ENCODE data around the gene BMP8B. TPM values are rescaled to one million over a fixed set of nuclear protein-coding genes. Genes with fewer than 3 reads are reported as not detected.
"Not testable (repeated sequence)": the region's sequence is repeated elsewhere in the genome, so short reads cannot be mapped to it uniquely, and the experiment has no call there.

Gene BMP8B
- total and polyA plus RNA-seq, 2 experiments from 2014 or later, result 3.1 to 7.6 TPM

DNA sequence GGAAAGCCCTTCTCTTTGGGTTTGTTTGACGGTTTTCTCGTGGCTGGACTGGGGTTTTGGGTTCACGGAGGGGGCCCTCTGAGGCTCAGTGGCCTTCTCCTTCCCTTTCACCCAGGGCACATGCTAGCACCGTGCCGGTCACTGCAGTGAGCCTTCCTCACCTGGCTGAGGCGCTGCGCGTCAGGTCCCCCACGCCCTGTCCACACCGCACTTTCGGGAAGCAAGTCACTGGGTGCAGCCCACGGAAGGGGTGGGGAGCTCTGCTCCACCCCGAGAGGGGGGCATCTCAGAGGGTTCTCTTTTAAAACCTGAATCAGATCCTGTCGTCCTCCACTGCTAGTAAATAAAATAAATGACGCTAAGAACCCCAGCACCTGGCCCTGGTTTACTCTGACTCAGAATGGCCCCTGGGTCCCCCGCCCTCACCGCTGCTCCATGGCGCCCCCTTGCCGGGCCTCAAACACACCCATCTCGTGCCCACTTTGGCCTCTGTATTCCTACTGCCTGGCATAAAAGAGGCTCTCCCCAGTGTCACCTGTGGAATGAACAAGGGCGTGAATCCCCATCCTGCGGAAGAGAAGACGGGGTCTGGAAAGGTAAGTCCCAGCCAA lies 15.2 kb downstream of the BMP8B start:
- DNase-seq (ENCODE audit: low spot score); H3K4me2 ChIP-seq; H3K9me3 ChIP-seq (ENCODE audit: low read depth); H3K36me3 ChIP-seq (replicated peaks; ENCODE audit: insufficient read depth, low read depth); H2AFZ ChIP-seq; H4K20me1 ChIP-seq (ENCODE audit: insufficient read depth, poor library complexity, severe bottlenecking); H3K79me2 ChIP-seq; H3K27ac ChIP-seq; H3K9me2 ChIP-seq (replicated peaks; ENCODE audit: insufficient read depth); H3K4me3 ChIP-seq; H3K4me1 ChIP-seq (ENCODE audit: insufficient read depth); H3K27me3 ChIP-seq: not testable (repeated sequence)
- WGBS (ENCODE audit: low lambda C conversion rate, missing lambda C conversion rate), result no CpG with 5 or more reads among the region's 23 CpGs

- not testable (repeated sequence) for H3K36me3 ChIP-seq (replicated peaks; ENCODE audit: insufficient read depth, low read depth); H3K9me3 ChIP-seq (ENCODE audit: low read depth); H4K20me1 ChIP-seq (ENCODE audit: insufficient read depth, poor library complexity, severe bottlenecking); H3K27me3 ChIP-seq; H2AFZ ChIP-seq; H3K4me1 ChIP-seq (ENCODE audit: insufficient read depth); DNase-seq (ENCODE audit: low spot score); H3K4me3 ChIP-seq; H3K27ac ChIP-seq; H3K9me2 ChIP-seq (replicated peaks; ENCODE audit: insufficient read depth); H3K79me2 ChIP-seq
- WGBS (ENCODE audit: low lambda C conversion rate, missing lambda C conversion rate), result 1% methylated on average over 16 of the region's 57 CpGs
- H3K4me2 ChIP-seq, result peak within 1 kb of the TSS; percentile 65
Measured at GRCh38 chr1:39771022-39771532, 17.6 kb downstream of the BMP8B start, which contains the start of gene OXCT2. Gene OXCT2, minus strand, starts transcription at chr1:39771348. Its CDS starts 93 bp downstream, at chr1:39771255.

GRCh38 chr1:39770100-39771021 lies 18.3 kb downstream of the BMP8B start:
- not testable (repeated sequence) for H2AFZ ChIP-seq

DNA sequence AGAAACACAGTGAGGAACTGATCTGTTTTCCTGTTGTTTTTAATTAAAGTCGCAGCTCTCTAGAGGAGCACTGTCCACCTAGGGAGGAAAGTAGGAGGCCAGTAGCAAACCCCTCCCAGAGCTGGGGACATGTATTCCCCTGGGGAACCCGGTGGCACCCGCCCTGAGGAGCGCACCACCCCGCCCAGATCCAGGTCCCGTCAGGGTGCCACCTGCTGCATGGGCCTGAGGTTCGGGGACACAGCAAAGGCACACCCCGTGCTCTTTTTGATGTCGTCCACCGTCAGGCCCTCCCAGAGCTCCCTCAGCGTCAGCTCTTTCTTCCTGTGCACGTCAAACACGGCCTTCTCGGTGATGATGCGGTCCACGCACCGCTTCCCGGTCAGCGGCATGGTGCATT lies 19.2 kb downstream of the BMP8B start:
- not testable (repeated sequence) for H3K79me2 ChIP-seq; H3K4me2 ChIP-seq; H3K9me2 ChIP-seq (replicated peaks; ENCODE audit: insufficient read depth); H3K27ac ChIP-seq; H3K9me3 ChIP-seq (ENCODE audit: low read depth); H3K4me1 ChIP-seq (ENCODE audit: insufficient read depth); H3K4me3 ChIP-seq; H4K20me1 ChIP-seq (ENCODE audit: insufficient read depth, poor library complexity, severe bottlenecking); DNase-seq (ENCODE audit: low spot score); H3K27me3 ChIP-seq; H3K36me3 ChIP-seq (replicated peaks; ENCODE audit: insufficient read depth, low read depth); H2AFZ ChIP-seq
- WGBS (ENCODE audit: low lambda C conversion rate, missing lambda C conversion rate), result 91% methylated on average over 7 of the region's 19 CpGs

More at GRCh38 chr1:39770100-39771021, 18.3 kb downstream of the BMP8B start:
- H3K27me3 ChIP-seq; H3K9me2 ChIP-seq (replicated peaks; ENCODE audit: insufficient read depth); H3K4me3 ChIP-seq; H3K27ac ChIP-seq; H3K9me3 ChIP-seq (ENCODE audit: low read depth); DNase-seq (ENCODE audit: low spot score); H4K20me1 ChIP-seq (ENCODE audit: insufficient read depth, poor library complexity, severe bottlenecking); H3K36me3 ChIP-seq (replicated peaks; ENCODE audit: insufficient read depth, low read depth); H3K79me2 ChIP-seq; H3K4me1 ChIP-seq (ENCODE audit: insufficient read depth): not testable (repeated sequence)
- 31% methylated on average over 22 of the region's 71 CpGs for WGBS (ENCODE audit: low lambda C conversion rate, missing lambda C conversion rate)
- H3K4me2 ChIP-seq, result peak overlapping the region; percentile 65

DNA sequence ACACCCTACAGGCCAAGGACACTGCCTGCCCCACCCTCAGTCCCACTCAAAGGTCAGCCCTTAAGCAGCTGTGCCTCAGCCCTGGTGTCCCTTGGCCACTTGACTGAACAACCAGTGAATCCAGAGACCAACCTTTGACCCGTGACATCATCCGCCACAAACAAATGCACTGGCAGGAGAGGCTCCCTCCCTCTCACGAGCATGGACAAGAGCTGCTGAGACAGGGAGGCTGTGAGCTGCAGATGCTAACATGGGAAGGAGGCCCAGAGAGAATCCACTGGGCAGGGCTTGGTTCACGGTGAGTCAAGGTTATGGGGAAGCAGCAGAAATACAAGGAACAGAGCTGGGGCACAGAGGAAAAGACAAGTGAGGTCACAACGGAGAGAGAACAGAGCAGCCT lies 22.2 kb downstream of the BMP8B start:
- 75% methylated on average over 2 of the region's 5 CpGs for WGBS (ENCODE audit: low lambda C conversion rate, missing lambda C conversion rate)
- not testable (repeated sequence) for H3K36me3 ChIP-seq (replicated peaks; ENCODE audit: insufficient read depth, low read depth); H2AFZ ChIP-seq; H3K4me2 ChIP-seq; DNase-seq (ENCODE audit: low spot score); H3K4me1 ChIP-seq (ENCODE audit: insufficient read depth); H3K27ac ChIP-seq; H3K27me3 ChIP-seq; H3K4me3 ChIP-seq; H3K79me2 ChIP-seq; H3K9me2 ChIP-seq (replicated peaks; ENCODE audit: insufficient read depth); H4K20me1 ChIP-seq (ENCODE audit: insufficient read depth, poor library complexity, severe bottlenecking); H3K9me3 ChIP-seq (ENCODE audit: low read depth)

DNA sequence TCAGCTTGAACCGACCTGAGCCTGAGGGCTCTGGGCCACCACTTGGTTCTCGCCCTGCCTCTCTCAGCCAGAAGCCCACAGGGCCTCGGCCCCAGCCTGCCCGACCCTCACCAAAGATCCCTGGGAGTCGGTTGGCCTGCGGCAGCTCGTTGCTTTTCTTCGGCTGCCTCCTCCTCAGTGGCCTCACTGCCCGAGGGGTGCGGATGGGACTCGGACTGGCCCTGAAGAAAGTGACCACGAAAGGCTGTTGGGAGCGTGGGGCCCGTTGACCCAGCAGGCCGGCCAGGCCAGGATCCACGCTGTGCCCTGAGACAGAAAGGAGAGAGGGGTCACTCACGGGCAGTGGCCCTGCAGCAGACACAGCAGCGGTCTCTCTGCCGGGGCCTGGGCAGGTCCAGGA lies 24.2 kb downstream of the BMP8B start:
- H2AFZ ChIP-seq; DNase-seq (ENCODE audit: low spot score); H3K9me3 ChIP-seq (ENCODE audit: low read depth); H4K20me1 ChIP-seq (ENCODE audit: insufficient read depth, poor library complexity, severe bottlenecking); H3K79me2 ChIP-seq; H3K36me3 ChIP-seq (replicated peaks; ENCODE audit: insufficient read depth, low read depth); H3K9me2 ChIP-seq (replicated peaks; ENCODE audit: insufficient read depth); H3K4me2 ChIP-seq; H3K27me3 ChIP-seq; H3K27ac ChIP-seq; H3K4me3 ChIP-seq; H3K4me1 ChIP-seq (ENCODE audit: insufficient read depth): not testable (repeated sequence)
- 94% methylated on average over 6 of the region's 19 CpGs for WGBS (ENCODE audit: low lambda C conversion rate, missing lambda C conversion rate)

GRCh38 chr1:39763619-39764374 lies 24.9 kb downstream of the BMP8B start:
- WGBS (ENCODE audit: low lambda C conversion rate, missing lambda C conversion rate), result 92% methylated on average over 15 of the region's 18 CpGs
- H3K27ac ChIP-seq; H3K79me2 ChIP-seq; H3K9me2 ChIP-seq (replicated peaks; ENCODE audit: insufficient read depth); H4K20me1 ChIP-seq (ENCODE audit: insufficient read depth, poor library complexity, severe bottlenecking); H2AFZ ChIP-seq; H3K4me3 ChIP-seq; H3K36me3 ChIP-seq (replicated peaks; ENCODE audit: insufficient read depth, low read depth); H3K4me2 ChIP-seq; H3K27me3 ChIP-seq; H3K4me1 ChIP-seq (ENCODE audit: insufficient read depth); DNase-seq (ENCODE audit: low spot score); H3K9me3 ChIP-seq (ENCODE audit: low read depth): not testable (repeated sequence)

All from hepatocyte (in vitro differentiated cells).